GM19467 (cell line): ENCODE data around the gene LAMB2.

ENCODE experiments used
- ATAC-seq: cut with Tn5 transposase; IDR thresholded peaks from one replicate; pipeline ENCODE4 v1.9.1; 2021; ENCODE audit warnings: mild to moderate bottlenecking, moderate library complexity; ENCODE audit not compliant: unreplicated experiment

LAMB2 gene

GRCh38 chr3:49122022-49122421 lies 10.8 kb downstream of the LAMB2 start:
- no peak for ATAC-seq

- ATAC-seq, result no peak
Measured at GRCh38 chr3:49121132-49121736, 11.6 kb downstream of the LAMB2 start.

- peak; percentile 84 for ATAC-seq
Measured at GRCh38 chr3:49120438-49121131, 12.3 kb downstream of the LAMB2 start, which contains the start of gene USP19. Gene USP19 (minus strand): TSS chr3:49120823. CDS start chr3:49119145, 1,678 bp downstream.

GRCh38 chr3:49120096-49120437 lies 12.8 kb downstream of the LAMB2 start:
- no peak for ATAC-seq

GRCh38 chr3:49119439-49119838 lies 13.4 kb downstream of the LAMB2 start:
- no peak for ATAC-seq

- no peak for ATAC-seq
Measured at GRCh38 chr3:49119036-49119435, 13.8 kb downstream of the LAMB2 start.

GRCh38 chr3:49112262-49112661 lies 20.6 kb downstream of the LAMB2 start:
- no peak for ATAC-seq

GRCh38 chr3:49111347-49111746 lies 21.5 kb downstream of the LAMB2 start:
- ATAC-seq, result no peak

- ATAC-seq, result no peak
Measured at GRCh38 chr3:49110780-49111179, 22.1 kb downstream of the LAMB2 start.

- ATAC-seq, result no peak
Measured at GRCh38 chr3:49108346-49108745, 24.5 kb downstream of the LAMB2 start.

- ATAC-seq, result peak; percentile 77
Measured at GRCh38 chr3:49104427-49105291, 28.2 kb downstream of the LAMB2 start, which contains the start of gene QARS1. Gene QARS1 (minus strand): TSS chr3:49104757. CDS start chr3:49104733, 24 bp downstream.

GRCh38 chr3:49104052-49104426 lies 28.8 kb downstream of the LAMB2 start:
- ATAC-seq, result no peak

- ATAC-seq, result no peak
Measured at GRCh38 chr3:49100046-49100615, 32.7 kb downstream of the LAMB2 start.

- no peak for ATAC-seq
Measured at GRCh38 chr3:49098910-49099630, 33.8 kb downstream of the LAMB2 start.

- no peak for ATAC-seq
Measured at GRCh38 chr3:49098429-49098828, 34.4 kb downstream of the LAMB2 start.

- ATAC-seq, result peak; percentile 77
Measured at GRCh38 chr3:49093853-49094767, 38.7 kb downstream of the LAMB2 start, which contains the start of gene QRICH1. Gene QRICH1 (minus strand): TSS chr3:49094071. CDS start chr3:49077017, 17,054 bp downstream.

- peak; percentile 34 for ATAC-seq
Measured at GRCh38 chr3:49092938-49093852, 39.7 kb downstream of the LAMB2 start.

- no peak for ATAC-seq
Measured at GRCh38 chr3:49081429-49081828, 51.4 kb downstream of the LAMB2 start.
